Cerebellar cortex (tissue), 1 donor: Measurements from ENCODE around the gene LRRC71.

Experiments used
- DNase-seq: peaks from one replicate; pipeline ENCODE4 v3.0.0-alpha.2; 2015; ENCODE audit warnings: low spot score

The LRRC71 gene

DNA sequence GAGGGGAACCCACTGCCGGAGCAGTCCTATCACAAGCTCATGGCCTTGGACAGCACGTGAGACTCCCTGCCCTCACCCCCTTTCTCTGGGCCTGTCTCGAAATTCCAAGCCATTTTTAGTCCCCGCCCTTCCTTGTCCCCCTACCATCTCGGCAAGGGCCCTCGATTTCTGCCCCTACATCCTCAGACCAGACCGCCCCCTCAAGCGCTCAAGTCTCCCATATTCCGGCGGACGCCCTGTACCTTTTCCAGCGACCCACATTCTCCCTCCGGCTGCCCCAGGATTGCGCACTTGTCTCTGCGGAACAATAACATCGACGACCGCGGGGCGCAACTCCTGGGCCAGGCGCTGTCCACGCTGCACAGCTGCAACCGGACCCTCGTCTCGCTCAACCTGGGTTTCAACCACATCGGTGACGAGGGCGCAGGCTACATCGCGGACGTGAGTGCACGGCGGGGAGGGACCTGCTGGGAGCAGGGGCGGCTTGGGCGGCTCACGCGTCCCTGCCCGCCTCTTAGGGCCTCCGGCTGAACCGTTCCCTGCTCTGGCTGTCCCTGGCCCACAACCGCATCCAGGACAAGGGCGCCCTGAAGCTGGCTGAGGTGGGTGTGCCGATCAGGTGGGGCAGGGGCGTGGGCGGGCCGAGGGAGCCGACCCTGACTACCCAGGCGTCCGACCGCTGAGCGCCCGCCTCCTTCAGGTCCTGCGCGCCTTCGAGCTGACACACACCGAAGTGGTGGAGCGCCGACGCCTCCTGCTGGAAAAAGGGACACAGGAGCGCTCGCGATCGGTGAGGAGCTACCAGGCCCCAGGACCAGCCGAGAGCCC is 7.0 kb downstream of the LRRC71 start:
- DNase-seq, result peak; percentile 67

DNA sequence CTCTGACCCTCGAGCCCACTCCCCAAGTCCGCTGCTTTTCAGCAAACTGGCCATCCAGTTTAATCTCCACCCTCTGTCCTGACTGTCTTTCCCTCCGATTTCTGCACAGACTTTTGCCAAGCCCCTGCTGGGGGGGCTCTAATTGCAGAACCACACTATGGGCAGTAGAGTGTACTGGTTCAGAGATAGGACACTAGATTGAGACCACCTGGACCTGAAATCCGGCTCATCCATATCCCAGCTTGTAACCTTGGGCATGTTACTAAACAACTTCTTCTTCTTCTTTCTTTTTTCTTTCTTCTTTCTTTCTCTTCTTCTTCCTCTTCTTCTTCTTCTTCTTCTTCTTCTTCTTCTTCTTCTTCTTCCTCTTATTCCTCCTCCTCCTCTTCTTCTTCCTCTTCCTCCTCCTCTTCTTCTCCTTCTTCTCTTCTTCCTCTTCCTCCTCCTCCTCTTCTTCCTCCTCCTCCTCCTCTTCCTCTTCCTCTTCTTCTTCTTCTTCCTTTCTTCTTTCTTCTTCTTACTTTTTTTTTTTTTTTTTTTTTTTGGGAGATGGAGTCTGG is 7.7 kb downstream of the LRRC71 start:
- no peak for DNase-seq

DNA sequence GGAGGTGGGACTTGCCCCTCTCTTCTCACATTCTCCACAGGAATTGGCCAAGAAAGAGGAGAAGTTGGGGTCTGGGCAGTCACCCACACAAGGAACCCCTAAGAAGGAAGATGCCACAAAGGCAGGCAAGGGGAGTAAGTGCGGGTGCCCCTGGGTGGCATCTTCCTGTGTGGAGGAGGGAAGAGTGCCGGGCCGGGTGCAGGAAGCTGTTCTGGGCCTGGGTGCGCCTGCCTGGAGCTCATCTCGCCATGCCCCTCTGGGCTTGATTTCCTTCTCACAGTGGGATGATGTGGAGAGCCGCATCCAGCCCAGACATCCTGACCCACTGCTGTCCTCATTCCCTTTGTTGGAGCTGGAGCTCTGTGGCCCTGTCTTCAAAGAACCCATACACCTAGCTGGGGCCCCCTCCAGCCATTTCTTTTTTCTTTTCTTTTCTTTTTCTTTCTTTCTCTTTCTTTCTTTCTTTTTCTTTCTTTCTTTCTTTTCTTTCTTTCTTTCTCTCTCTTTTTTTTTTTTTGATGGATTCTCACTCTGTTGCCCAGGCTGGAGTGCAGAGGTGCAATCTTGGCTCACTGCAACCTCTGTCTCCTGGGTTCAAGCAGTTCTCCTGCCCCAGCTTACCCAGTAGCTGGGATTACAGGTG is 9.3 kb downstream of the LRRC71 start:
- DNase-seq, result no peak

DNA sequence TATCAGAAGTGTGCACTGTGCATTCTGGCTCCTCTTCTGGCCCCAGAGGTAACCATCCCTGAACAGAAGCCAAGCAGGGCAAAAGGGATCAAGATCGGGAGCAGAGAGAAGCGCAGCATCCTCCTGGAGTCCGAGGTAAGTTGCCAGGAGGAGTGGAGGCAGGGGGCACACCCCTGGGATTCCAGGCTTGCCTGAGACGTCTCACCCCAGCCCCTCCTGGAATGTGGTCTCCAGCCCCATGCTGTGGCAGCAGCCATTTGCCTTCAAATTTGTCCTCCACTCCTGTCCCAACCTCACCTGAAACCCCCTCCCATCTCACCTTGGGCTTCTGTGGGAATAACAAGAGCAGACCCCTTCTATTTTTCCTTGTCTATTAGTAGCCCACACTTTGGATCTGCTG is 10.1 kb downstream of the LRRC71 start:
- DNase-seq, result no peak

DNA sequence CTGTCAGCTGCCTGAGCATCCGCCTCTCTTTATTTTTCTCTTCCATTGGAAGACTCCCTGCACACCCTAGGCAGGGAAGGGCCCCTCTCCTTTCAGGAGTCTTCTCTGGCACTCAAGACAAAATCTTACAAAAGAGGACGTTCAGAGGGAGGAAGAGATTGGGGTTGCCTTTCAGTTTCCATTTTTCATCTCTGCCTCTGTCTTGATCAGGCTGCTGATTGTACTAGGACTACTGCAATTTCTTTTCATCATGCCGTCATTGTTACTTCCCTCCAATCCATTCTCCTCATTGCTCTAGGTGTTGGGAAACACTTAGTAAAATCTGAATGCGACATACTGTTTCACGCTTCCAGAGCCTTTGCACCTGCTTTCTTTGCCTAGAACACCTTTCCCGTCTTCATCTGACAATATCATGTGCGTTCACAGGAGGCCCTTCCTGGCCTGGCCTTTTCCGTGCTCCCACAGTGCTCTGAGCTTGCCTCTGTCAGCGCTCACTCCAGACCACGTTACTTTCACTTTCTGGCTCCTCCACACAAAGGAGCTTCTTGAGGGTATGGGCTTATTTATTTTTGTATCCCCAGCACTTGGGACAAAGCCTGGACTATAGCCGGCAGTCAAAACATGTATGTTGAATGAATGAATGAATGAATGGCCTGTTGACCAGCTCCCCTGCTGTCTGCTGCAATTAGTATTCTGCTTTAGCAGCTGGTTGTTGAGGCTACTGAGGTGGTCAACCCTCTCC is 10.9 kb downstream of the LRRC71 start:
- no peak for DNase-seq

DNA sequence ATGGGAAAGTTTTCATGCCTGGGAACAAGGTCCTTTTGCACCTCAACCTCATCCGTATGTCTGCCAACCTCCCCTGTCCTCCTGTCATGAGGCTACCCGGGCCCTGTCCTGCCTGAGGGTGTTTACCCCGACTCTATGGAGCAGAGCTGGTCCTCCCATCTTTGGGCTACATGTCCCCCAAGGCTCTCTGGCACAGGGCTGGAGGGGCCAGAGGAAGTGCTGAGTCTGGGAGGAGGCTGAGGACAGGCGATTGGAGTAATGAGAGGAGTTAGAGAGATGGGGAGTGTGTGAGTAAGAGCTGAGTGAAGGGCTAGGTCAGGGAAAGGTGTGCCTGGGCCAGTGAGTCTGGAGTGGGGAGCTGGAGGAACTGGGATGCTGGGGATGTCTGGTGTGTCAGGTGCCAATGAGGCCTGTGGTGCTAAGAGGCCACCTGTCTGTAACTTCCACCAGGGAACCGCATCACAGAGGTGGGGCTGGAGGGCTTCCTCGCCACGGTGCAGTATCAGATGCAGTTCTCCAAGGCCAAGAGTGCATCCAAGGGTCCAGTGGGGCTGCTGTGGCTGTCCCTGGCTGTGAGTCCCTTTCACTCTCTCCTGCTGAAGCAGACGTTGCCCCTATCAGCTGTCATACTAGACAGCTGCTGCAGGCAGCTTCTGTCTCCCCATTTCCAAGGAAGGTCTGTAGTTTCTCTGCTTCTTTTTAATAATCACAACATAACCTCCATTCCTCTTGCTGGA is 11.7 kb downstream of the LRRC71 start:
- DNase-seq, result no peak

DNA sequence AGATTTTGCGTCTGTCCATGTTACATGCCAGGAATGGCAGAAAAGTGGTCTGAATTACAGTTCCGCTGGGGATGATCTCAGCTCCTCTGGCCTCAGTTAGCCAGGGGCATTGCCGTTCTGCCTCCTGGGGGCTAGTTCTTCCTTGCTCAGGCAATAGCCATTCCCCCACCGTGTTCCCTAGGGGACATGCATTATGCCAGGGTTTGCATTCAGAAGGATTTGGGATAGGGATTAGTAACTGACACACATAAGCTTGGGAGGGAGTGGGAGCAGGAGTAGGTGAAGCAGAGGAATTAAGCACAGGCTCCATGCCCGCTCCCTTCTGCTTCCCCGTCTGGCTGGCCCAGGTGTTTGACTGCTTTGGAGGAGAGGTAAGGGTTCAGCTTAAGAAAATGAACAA is 12.7 kb downstream of the LRRC71 start:
- DNase-seq, result no peak

DNA sequence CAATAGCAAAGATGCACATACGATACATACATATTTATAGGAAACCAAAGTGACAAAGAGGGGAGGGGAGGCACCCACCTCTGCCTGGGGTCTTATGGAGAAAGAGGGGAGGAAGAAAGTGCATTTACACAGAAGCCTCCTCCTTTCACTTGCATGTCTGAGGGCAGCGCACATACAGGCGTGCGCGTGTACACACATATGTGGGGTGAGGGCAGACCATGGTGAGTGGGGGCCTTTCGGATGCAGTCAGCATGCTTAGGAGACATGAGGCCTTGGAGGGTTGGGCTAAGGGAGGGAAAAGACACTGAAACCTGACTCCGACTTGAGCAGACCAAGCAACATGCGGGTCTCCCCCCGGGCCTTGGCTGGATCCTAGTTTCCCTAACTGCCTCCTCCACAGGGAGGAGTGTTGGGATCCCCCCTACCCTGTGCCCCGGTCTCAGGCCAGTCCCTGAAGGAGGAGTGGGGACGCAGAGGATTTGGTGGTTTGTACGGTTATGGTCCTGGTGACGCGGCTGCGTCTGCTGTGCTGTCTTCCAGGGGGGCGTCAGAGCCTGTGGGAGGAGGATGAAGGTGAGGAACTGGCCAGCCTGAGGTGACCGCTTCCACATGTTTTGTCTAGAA is 15.2 kb downstream of the LRRC71 start:
- DNase-seq, result no peak

DNA sequence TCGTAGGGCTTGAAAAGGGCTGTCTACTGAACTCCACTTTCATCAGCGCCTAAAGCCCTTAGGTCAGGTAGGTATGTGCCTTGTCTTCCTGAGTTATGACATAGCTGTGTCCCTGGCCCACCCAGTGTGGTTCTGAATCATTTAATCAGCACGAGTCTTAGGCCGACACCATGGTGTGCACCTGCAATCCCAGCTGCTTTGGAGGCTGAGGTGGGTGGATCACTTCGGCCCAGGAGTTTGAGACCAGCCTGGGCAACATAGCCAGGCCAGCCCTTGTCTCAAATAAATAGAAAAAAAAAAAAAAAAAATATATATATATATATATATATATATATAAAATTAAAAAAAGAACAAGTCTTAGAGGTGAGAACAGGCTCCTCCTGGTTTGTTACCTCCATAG is 15.8 kb downstream of the LRRC71 start:
- DNase-seq, result no peak

DNA sequence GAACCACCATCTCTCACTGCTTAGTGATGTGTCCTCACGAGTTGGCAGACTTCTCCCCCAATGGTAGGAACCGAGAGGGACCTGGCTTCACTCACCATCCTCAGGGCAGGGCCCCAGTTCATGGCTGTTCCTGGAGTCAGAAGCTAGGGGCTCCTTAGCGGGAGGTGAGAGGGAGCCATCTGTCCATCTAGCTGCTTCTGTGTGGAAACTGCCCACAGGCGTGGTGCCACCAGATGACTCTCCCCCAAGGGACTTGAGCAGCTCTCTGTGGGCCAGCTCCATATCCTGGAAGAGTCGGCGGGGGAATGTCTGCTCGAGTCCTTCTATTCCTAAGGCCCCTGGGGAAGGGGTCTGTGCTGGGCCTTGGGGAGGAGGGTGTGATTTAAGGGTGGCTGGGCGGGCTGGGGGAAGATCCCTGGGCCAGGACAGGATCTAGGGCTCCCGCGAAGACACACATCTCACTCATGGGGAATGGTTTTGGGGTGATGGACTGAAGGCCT is 16.3 kb downstream of the LRRC71 start:
- DNase-seq, result no peak

DNA sequence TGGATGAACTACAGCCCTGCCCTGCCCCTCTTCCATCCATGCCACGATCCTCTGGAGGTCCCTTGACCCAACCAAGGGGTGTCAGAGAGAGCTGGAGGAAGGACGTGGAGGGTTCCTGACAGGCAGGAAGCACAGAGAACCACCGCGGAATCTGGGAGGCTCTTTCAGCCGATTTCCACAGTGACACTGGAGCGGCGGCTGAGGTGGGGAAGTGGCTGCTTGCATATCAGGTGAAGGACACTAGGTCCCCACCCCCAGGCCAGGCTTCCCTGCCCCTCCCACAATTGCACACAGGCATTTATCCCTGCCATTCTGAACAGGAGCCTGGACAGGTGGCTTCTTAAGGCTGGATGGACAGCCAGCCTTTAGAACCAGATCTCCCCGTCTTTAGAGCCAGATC is 17.5 kb downstream of the LRRC71 start:
- no peak for DNase-seq

DNA sequence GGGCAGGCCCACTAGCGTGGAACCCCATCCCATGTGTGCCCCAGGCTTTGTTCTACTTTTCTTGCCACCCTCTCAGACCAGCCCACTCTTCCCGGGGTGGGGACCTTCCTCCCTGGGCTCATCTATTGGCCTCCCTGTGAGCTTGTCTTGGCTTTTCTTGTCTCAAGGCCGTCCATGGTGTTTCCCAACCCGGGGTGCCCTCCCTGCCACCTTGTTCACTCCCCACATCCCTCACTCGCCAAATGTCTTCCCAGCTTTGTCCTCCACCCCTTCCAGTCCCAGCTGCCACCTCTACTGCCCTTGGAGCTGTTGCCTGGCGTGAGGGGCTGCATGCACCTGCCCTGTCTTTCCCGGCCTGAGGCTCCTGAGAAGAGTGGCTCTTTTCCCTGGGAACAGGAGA is 18.4 kb downstream of the LRRC71 start:
- no peak for DNase-seq

DNA sequence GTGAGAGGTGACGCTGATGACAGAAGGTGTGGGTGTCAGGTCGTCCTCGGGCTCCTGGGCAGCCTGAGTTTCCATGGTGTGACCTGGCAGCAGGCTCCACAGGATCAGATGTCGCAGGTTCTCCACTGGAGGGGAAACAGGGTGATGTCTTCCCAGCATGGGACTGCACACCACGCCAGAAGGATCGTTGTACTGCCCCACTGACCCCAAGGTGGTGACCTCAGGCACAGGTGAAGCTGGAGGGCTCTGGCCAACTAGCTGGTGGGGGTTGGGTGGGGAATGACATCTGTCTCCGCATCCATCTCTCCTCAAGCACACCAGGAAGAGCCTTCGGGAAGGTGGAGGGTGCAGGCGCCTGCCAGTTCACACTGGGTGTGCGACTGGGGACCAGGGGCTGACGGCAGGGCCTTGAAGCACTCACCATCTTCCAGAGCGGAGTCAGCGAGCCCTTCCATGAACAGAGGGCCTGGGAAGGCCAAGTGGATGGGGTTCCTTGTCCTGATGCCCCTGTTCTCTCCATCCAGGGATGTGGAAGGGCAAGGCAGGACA is 19.4 kb downstream of the LRRC71 start:
- DNase-seq, result no peak

DNA sequence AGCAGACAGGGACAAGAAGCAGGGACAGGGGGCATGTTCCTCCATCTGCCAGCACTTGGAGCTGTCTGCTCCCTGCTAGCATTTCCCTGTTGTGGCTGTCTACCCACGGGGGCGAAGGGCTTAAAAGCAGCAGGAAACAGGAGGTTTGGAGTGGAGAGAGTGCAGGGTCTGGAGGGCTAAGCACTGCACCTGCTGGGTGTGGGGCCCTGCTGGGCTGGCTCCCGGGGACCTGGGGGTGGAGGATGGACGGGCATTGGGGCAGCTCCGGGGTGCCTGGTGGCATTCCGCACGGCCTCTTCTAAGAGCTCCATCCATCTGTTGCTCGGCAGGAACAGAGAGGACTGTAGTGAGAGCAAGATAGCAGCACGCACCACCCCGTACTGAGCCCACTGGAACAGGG is 21.2 kb downstream of the LRRC71 start:
- no peak for DNase-seq

DNA sequence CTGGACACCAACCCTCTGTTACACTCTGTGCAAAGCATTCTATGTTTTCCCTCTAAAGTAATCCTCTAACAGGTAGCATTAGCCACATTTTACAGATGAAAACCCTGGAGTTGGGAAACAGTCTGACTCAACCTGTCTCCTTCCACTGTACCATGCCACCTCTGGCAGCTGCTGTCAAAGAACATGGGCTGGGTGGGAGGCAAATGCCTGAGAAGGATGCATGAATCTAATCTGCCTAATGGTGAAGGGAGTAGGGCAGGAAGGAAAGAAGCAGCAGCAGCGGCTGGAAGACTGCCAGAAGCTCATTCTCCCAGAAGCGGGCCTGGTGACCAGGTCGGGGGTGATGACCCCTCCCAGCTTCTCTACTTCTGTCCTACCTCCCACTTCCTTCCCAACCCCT is 21.7 kb downstream of the LRRC71 start:
- no peak for DNase-seq

DNA sequence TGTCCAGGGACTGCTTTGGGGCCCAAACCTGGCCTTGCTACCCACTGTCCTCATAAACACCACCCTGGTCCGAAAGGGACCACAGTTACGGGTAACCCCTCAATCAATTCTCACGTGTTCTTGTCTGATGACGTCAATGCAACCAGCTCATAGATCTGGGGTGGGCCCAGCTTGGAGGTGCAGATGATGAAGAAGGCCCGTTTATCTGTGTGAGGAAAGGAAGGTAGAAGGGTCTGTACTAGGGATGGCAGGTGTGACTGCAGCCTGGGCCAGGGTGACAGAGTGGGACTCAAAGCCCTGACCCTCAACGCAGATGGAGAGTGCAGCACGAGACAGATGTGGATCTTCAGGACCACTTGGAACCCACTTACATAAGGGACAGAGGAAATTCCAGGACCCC is 22.1 kb downstream of the LRRC71 start:
- DNase-seq, result no peak

DNA sequence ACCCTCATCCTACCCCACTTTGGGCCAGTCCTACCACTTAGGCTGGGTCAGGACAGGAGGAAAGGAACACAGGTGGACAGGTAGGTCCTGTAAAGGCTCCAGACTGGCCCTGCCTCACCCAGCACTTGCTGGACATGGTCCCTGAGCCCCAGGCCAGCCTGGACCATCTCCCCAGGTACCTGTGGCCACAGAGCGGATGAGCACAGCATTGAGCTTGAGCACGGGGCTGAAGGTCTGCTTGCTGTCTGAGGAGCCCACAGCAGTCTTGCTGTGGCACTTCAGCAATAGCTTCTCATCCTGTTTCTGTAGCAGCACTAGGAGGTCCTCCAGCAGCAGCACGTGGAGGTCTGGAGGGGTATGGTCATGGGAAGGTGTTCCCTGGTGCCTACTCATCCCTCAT is 23.3 kb downstream of the LRRC71 start:
- no peak for DNase-seq

DNA sequence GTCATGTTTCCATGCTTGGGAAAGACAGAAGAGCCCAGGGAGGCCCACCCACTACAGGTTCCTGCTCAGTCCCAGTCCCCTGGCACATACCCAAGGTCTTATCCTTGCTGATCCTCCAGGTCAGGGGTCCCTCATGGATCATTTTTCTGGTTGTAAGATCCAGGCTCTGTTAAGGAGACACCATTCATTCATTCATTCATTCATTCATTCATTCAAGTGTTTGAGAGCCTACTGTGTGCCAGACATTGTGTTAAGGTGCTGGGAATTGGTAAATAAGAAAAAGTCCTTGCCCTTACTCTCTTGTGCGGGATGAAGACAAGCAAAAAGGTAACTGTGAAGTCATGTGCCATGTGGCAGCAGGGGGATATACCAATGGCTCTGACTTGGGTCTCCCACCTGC is 23.8 kb downstream of the LRRC71 start:
- no peak for DNase-seq

DNA sequence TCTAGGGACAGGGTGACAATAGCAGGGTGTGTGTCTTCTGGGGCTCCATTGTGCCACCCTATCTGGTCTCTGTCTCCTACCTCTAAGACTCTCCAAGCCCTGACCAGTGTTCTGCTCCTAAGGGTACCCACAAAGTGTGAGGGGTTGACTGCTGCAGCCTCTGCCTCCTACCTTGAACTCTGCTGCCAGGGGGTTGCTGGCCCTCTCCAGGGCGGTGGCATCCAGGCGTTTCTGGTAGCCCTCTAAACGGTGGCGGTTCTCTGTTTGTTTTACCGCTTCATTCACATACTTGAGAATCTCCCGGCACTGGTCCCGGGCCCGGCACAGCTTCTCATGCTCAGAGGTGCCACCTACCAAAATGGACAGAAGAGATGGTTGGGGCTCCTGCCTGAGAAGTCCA is 24.4 kb downstream of the LRRC71 start:
- no peak for DNase-seq

DNA sequence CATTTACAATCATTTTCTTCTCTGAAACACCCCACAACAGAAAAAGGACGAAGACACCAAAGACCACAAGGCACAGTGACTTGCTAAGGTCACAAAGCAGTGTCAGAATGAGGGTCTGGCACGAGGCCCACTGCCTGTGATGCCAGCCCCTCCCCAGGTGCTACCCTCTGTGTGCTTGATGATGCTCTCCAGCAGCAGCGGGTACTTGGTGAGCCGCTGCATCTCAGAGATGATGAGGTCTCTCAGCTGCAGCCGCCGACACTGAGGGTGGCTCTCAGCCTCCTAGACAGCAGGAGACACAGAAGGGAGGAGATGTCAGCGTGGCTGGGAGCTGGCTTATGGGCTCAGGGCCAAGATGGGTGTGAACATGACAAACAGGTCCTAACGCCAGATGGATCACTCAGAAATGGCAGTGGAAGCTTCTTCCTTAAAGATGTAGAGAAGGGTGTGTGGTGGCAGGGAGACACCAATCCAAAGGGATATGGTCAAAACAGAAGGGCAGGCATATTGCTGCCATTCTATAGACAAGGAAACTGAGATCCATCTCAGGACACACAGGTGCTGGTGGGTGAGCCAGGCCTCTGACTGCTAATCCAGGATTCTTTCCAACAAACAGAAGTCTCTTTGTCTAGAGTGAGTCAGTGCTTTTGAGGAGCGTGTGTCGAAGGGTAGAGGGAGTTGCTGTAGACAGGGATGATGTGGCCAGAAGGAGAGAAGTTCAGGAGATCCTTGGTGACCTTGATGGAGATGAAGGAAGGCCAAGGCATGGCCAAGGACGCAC is 25.6 kb downstream of the LRRC71 start:
- DNase-seq, result peak; percentile 55
